Ectodermal cell (in vitro differentiated cells): ENCODE measurements around the gene PCDHGA6.
"Not testable (repeated sequence)": the region's sequence is repeated elsewhere in the genome, so short reads cannot be mapped to it uniquely, and the experiment has no call there.

ENCODE experiments used
- H3K27ac ChIP-seq: 2 replicates; pipeline ENCODE4 v1.7.0; 2013; ENCODE audit warnings: mild to moderate bottlenecking, low read depth, low read length; ENCODE audit not compliant: insufficient read depth, poor library complexity, severe bottlenecking
- H3K27me3 ChIP-seq: 2 replicates; pipeline ENCODE4 v1.7.0; 2013; ENCODE audit warnings: mild to moderate bottlenecking, low read length; ENCODE audit not compliant: insufficient read depth, control insufficient read depth, poor library complexity, severe bottlenecking
- H3K36me3 ChIP-seq: one replicate; pipeline ENCODE4 v1.7.0; 2013; ENCODE audit warnings: low read length; ENCODE audit not compliant: control insufficient read depth, insufficient read depth
- H3K4me1 ChIP-seq: one replicate; pipeline ENCODE4 v1.7.0; 2013; ENCODE audit warnings: low read length; ENCODE audit not compliant: control insufficient read depth, insufficient read depth
- H3K4me3 ChIP-seq: 2 replicates; pipeline ENCODE4 v1.7.0; 2013; ENCODE audit warnings: low read depth, low read length, control low read depth; ENCODE audit not compliant: insufficient read depth
- H3K9me3 ChIP-seq: 2 replicates; pipeline ENCODE4 v1.7.0; 2013; ENCODE audit warnings: mild to moderate bottlenecking, low read length, moderate library complexity; ENCODE audit not compliant: control insufficient read depth
- WGBS, 2 experiments: methylation state at CpG; one replicate each; pipeline ENCODE4 v1.1.7; 2013; ENCODE audit warnings: missing lambda C conversion rate in 2 of 2; 5-methylcytosine and 5-hydroxymethylcytosine counted together

PCDHGA6 gene

DNA sequence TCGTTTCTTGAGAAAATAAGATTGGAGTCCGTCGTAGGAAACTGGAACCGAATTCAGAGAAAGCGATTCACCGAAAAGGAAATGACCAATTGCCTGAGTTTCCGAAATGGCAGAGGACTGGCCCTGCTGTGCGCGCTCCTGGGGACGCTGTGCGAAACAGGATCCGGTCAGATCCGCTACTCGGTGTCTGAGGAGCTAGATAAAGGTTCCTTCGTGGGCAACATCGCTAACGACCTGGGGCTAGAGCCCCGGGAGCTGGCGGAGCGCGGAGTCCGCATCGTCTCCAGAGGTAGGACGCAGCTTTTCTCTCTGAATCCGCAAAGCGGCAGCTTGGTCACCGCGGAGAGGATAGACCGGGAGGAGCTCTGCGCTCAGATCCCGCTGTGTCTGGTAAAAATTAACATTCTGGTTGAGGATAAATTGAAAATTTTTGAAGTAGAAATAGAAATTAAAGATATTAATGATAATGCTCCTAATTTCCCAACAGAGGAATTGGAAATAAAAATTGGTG, 29.7 kb upstream of the PCDHGA6 start:
- 74 to 81% methylated on average over 31 of the region's 31 CpGs for WGBS, 2 experiments
- Histone ChIP-seq H3K36me3 (no peaks in the 10 kb centered on the region), H3K4me1 (no peaks in the 10 kb centered on the region), H3K27me3 (no peaks in the 10 kb centered on the region), H3K27ac (no peak overlapping the region), H3K4me3 (peak overlapping the region; percentile 35), H3K9me3 (peaks cover 7% of the 10 kb centered on the region)

GRCh38 chr5:141345327-141345726, 28.4 kb upstream of the PCDHGA6 start:
- Histone ChIP-seq H3K9me3 (peaks cover 7% of the 10 kb centered on the region), H3K27ac (no peak overlapping the region), H3K27me3 (no peaks in the 10 kb centered on the region), H3K4me1 (no peaks in the 10 kb centered on the region), H3K36me3 (no peaks in the 10 kb centered on the region), H3K4me3 (no peak overlapping the region)
- WGBS, 2 experiments, result 93% methylated on average over 20 of the region's 20 CpGs

DNA sequence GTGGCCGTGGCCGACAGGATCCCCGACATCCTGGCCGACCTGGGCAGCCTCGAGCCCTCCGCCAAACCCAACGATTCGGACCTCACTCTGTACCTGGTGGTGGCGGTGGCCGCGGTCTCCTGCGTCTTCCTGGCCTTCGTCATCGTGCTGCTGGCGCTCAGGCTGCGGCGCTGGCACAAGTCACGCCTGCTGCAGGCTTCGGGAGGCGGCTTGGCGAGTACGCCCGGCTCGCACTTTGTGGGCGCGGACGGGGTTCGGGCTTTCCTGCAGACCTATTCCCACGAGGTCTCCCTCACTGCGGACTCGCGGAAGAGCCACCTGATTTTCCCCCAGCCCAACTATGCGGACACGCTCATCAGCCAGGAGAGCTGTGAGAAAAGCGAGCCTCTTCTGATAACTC, 27.7 kb upstream of the PCDHGA6 start:
- not testable (repeated sequence) for H3K27me3 ChIP-seq, H3K4me1 ChIP-seq, H3K27ac ChIP-seq, H3K36me3 ChIP-seq, H3K9me3 ChIP-seq, H3K4me3 ChIP-seq
- 94% methylated on average over 20 to 26 of the region's 35 CpGs for WGBS, 2 experiments

DNA sequence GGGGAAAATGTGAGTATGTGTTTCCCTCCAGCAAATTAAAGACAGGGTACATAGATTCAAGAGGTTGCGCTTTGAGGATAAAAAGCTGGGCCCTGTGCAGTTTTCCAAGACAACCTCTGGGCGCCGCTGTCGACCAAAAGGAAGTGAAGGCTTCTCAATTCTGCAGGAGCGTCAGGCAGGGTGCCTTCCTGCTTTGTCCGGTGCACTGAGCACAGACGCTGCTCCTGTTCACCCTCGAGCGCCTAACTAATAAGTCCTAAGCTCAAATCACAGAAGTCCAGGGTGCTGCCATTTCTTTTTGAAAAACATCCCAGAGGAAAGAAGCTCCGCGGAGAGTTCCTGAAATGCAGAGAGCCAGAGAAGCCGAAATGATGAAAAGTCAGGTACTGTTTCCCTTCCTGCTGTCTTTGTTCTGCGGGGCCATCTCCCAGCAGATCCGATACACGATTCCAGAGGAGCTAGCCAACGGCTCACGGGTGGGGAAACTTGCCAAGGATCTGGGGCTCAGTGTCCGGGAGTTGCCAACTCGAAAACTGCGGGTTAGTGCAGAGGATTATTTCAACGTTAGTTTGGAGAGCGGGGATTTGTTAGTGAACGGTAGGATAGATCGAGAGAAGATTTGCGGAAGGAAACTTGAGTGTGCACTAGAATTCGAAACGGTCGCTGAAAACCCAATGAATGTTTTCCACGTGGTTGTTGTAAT, 23.6 kb upstream of the PCDHGA6 start, which contains the start of gene PCDHGB1:
TSS of gene PCDHGB1 (plus strand) at position 183 of the 703 bp plus-strand sequence. CDS start at position 345, 162 bp downstream.
- WGBS, 2 experiments, result 81 to 83% methylated on average over 29 of the region's 29 CpGs
- Histone ChIP-seq H3K27ac (no peak within 1 kb of the TSS), H3K36me3 (no peaks in the 10 kb centered on the region), H3K4me3 (no peak within 1 kb of the TSS), H3K9me3 (peaks cover 6% of the 10 kb centered on the region), H3K4me1 (no peaks in the 10 kb centered on the region), H3K27me3 (no peaks in the 10 kb centered on the region)

DNA sequence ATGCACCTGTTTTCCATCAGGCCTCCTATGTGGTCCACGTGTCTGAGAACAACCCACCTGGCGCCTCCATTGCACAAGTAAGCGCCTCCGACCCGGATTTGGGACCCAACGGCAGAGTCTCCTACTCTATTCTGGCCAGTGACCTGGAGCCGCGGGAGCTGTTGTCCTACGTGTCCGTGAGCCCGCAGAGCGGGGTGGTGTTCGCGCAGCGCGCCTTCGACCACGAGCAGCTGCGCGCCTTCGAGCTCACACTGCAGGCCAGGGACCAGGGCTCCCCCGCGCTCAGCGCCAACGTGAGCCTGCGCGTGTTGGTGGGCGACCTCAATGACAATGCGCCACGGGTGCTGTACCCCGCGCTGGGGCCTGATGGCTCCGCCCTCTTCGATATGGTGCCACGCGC, 22.1 kb upstream of the PCDHGA6 start:
- WGBS, 2 experiments, result 95 to 96% methylated on average over 28 to 30 of the region's 36 CpGs
- Histone ChIP-seq H3K9me3 (peaks cover 2% of the 10 kb centered on the region), H3K36me3 (no peaks in the 10 kb centered on the region), H3K4me3 (no peak overlapping the region), H3K27me3 (no peaks in the 10 kb centered on the region), H3K4me1 (no peaks in the 10 kb centered on the region), H3K27ac (no peak overlapping the region)

GRCh38 chr5:141354900-141355469, 18.7 kb upstream of the PCDHGA6 start, which contains the start of gene PCDHGA4:
PCDHGA4 (plus strand) TSS chr5:141355021; CDS start chr5:141355108, 87 bp downstream.
- no peak within 1 kb of the TSS for H3K27ac ChIP-seq
- WGBS, 2 experiments, result 94% methylated on average over 29 of the region's 29 CpGs
- H3K9me3 ChIP-seq, result peaks cover 2% of the 10 kb centered on the region
- no peaks in the 10 kb centered on the region for H3K27me3 ChIP-seq
- H3K4me1 ChIP-seq, result no peaks in the 10 kb centered on the region
- no peak within 1 kb of the TSS for H3K4me3 ChIP-seq
- H3K36me3 ChIP-seq, result no peaks in the 10 kb centered on the region

DNA sequence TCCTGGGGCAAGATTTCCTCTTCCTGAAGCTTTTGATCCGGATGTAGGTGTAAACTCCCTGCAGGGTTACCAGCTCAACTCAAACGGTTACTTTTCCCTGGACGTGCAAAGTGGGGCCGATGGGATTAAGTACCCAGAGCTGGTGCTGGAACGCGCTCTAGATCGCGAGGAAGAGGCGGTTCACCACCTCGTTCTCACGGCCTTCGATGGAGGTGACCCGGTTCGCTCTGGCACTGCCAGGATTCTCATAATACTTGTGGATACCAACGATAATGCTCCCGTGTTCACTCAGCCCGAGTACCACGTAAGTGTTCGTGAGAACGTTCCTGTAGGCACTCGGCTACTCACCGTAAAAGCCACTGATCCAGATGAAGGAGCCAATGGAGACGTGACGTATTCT, 18.1 kb upstream of the PCDHGA6 start:
- WGBS, 2 experiments, result 96 to 97% methylated on average over 24 of the region's 24 CpGs
- no peaks in the 10 kb centered on the region for H3K4me1 ChIP-seq
- H3K27ac ChIP-seq, result no peak overlapping the region
- no peak overlapping the region for H3K4me3 ChIP-seq
- no peaks in the 10 kb centered on the region for H3K27me3 ChIP-seq
- peaks cover 5% of the 10 kb centered on the region for H3K9me3 ChIP-seq
- H3K36me3 ChIP-seq, result no peaks in the 10 kb centered on the region

GRCh38 chr5:141356133-141356532, 17.6 kb upstream of the PCDHGA6 start:
- peaks cover 5% of the 10 kb centered on the region for H3K9me3 ChIP-seq
- no peaks in the 10 kb centered on the region for H3K4me1 ChIP-seq
- WGBS, 2 experiments, result 90% methylated on average over 5 of the region's 5 CpGs
- H3K4me3 ChIP-seq, result no peak overlapping the region
- H3K27me3 ChIP-seq, result no peaks in the 10 kb centered on the region
- no peaks in the 10 kb centered on the region for H3K36me3 ChIP-seq
- no peak overlapping the region for H3K27ac ChIP-seq

- Histone ChIP-seq H3K4me3 (no peak overlapping the region), H3K4me1 (no peaks in the 10 kb centered on the region), H3K36me3 (no peaks in the 10 kb centered on the region), H3K9me3 (peaks cover 5% of the 10 kb centered on the region), H3K27ac (no peak overlapping the region), H3K27me3 (no peaks in the 10 kb centered on the region)
- WGBS, 2 experiments, result 95% methylated on average over 19 of the region's 19 CpGs
These were observed 16.7 kb upstream of the PCDHGA6 start for GRCh38 chr5:141356950-141357349.

- no peaks in the 10 kb centered on the region for H3K4me1 ChIP-seq
- no peak within 1 kb of the TSS for H3K4me3 ChIP-seq
- H3K36me3 ChIP-seq, result peaks cover 4% of the 10 kb centered on the region
- WGBS, 2 experiments, result 89 to 91% methylated on average over 24 of the region's 24 CpGs
- H3K9me3 ChIP-seq, result peaks cover 4% of the 10 kb centered on the region
- no peaks in the 10 kb centered on the region for H3K27me3 ChIP-seq
- no peak within 1 kb of the TSS for H3K27ac ChIP-seq
These were observed 13.8 kb upstream of the PCDHGA6 start, which contains the start of gene PCDHGB2 for GRCh38 chr5:141359790-141360426. PCDHGB2 (plus strand) TSS chr5:141359994; CDS start chr5:141360136, 142 bp downstream.
